Measurements from ENCODE around the gene CDK11B.
"Not testable (repeated sequence)": the region's sequence is repeated elsewhere in the genome, so short reads cannot be mapped to it uniquely, and the experiment has no call there.

The CDK11B gene

DNA sequence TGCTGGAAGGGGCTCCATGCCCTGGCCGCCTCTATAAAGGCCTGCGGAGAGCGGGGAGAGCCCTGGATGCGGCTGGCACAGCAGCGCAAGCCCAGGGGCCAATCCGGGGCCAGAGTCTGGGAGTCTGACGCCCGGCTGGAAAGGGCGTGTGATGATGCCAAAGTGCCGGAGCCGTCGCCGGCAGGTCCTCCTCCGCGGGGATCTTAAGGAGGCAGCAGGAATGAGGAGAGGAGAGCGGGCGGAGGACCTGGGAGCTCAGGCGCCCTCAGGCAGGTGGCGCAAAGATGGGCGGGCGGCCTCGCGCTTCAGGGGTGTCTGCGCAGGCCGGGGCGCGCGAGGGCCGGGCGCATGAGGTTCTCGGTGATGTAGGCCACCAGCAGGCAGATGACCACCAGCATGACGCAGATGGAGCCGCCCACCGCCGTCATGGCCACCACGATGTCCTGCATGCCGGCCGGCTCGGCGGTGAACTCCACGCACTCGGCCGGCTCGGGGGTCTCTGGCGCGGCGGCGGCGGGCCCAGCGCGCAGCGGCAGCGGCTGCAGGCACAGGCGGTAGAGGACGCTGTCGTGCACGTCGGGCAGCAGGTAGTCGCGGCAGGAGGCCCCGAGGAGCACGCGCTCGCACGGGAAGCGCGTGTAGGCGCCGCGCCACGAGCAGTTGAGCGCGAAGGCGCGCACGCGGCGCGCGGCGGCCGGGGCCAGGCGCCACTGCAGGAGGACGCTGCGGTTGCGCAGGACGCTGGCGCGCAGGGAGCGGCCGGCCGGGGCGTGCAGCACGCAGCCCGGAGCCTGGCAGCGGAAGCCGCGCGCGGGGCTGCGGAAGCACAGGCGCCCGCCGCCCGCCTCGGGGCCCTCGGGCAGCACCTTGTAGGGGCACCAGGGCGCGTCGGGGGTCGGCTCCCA lies 59.5 kb downstream of the CDK11B start:
- TF ChIP-seq CTCF (conservative IDR thresholded peaks at IDR 0.05; ENCODE audit: low read depth, low read length), result no peak
- no peak overlapping the region for H3K4me3 ChIP-seq (ENCODE audit: low read length)
- no peak for DNase-seq (ENCODE audit: low read depth)

DNA sequence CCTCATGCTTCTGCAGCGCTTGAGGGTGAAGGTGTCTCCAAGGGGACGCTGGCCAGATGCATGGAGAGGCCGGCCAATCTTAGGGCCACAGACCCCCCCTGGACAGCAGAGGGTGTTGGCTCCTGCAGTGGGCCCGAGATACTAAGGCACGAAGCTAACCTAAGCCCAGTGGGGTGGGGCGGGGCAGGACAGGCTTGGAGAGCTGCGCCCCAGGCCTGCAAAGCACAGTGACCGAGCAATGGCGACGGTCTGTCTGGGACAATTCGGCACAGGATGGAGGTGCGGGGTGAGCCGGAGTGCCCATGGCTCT lies 60.1 kb downstream of the CDK11B start:
- no peak overlapping the region for H3K4me3 ChIP-seq (ENCODE audit: low read length)
- no peak for TF ChIP-seq CTCF (conservative IDR thresholded peaks at IDR 0.05; ENCODE audit: low read depth, low read length)
- no peak for DNase-seq (ENCODE audit: low read depth)

DNA sequence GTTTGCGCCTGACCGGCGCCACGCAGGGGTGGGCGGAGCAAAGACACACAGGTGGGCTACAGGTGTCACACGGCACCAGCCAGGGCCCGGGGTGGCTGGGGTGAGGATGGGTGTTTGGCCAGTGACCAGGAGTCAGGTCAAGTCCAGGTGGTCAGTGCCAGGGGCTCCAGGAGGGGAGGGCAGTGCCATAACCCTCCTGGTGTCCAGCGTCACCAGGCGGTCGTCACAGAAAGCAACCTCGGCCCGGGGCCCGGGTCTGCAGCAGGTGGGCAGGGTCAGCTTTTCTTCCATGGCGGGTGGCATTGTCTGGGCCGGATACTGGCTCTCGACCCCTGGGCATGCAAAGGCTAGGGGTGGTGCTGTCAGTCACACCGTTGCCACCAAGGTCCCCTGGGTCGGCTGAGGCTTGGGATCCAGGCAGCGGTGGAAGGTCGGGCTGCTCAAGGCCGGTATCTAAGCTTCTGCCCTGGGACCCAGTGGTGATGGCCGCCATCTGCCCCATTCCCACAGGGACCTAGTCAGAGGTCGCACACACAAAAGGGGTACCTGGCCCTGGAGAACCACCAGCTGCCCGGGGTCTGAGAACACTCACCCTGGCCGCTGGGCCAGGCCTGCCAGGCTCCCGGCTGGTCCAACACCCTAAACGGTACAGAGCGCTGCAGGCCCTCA lies 60.6 kb downstream of the CDK11B start:
- DNase-seq (ENCODE audit: low read depth), result no peak
- no peak for TF ChIP-seq CTCF (conservative IDR thresholded peaks at IDR 0.05; ENCODE audit: low read depth, low read length)
- no peak overlapping the region for H3K4me3 ChIP-seq (ENCODE audit: low read length)

- no peak overlapping the region for H3K4me3 ChIP-seq (ENCODE audit: low read length)
- peak; percentile 53 for TF ChIP-seq CTCF (conservative IDR thresholded peaks at IDR 0.05; ENCODE audit: low read depth, low read length)
- no peak for DNase-seq (ENCODE audit: low read depth)
These were observed 61.4 kb downstream of the CDK11B start for GRCh38 chr1:1597275-1597930.

- H3K4me3 ChIP-seq (ENCODE audit: low read length), result no peak overlapping the region
- DNase-seq (ENCODE audit: low read depth), result no peak
- no peak for TF ChIP-seq CTCF (conservative IDR thresholded peaks at IDR 0.05; ENCODE audit: low read depth, low read length)
These were observed 62.1 kb downstream of the CDK11B start for GRCh38 chr1:1596493-1597274.

DNA sequence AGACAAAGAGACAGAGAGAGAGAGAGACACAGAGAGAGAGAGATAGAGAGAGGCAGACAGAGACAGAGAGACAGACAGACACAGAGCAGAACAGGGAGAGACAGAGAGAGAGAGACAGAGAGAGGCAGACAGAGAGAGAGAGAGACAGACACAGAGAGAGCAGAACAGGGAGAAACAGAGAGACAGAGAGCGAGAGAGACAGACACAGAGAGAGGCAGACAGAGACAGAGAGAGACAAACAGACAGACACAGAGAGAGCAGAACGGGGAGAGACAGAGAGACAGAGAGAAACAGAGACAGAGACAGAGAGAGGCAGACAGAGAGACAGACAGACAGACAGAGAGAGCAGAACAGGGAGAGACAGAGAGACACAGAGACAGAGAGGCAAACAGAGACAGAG lies 63.5 kb downstream of the CDK11B start:
- not testable (repeated sequence) for DNase-seq (ENCODE audit: low read depth); H3K4me3 ChIP-seq (ENCODE audit: low read length)

All from retinal pigment epithelial cell (primary cell).